ENCODE data around the gene PFKP. TPM values are rescaled to one million over a fixed set of nuclear protein-coding genes. Genes with fewer than 3 reads are reported as not detected.

The PFKP gene
- polyA plus RNA-seq, 2 of the 4 experiments (the other 2 are of a cell fraction), result 164 to 279 TPM

GRCh38 chr10:3136336-3136735 is 69.0 kb downstream of the PFKP start:
- Histone ChIP-seq H3K4me2 (no peak overlapping the region), H3K9me3 (no peaks in the 10 kb centered on the region), H3K4me3 (no peak overlapping the region), H3K27ac (no peak overlapping the region), H3K4me1 (peaks cover 26% of the 10 kb centered on the region)
- ATAC-seq, result no peak
- WGBS (ENCODE audit: missing lambda C conversion rate), result 77% methylated on average over 14 of the region's 14 CpGs
- DNase-seq (ENCODE audit: low read depth in 1 of 2, low spot score in 1 of 2), result no peak
- no peak for TF ChIP-seq FOSB (CRISPR knock-in tag; IDR thresholded peaks at IDR 0.05)
- TF ChIP-seq, protein P1, sequence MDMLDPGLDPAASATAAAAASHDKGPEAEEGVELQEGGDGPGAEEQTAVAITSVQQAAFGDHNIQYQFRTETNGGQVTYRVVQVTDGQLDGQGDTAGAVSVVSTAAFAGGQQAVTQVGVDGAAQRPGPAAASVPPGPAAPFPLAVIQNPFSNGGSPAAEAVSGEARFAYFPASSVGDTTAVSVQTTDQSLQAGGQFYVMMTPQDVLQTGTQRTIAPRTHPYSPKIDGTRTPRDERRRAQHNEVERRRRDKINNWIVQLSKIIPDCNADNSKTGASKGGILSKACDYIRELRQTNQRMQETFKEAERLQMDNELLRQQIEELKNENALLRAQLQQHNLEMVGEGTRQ (IDR thresholded peaks at IDR 0.05), result no peak
- no peak for TF ChIP-seq KDM5A (IDR thresholded peaks at IDR 0.05)
- TF ChIP-seq, protein P2, sequence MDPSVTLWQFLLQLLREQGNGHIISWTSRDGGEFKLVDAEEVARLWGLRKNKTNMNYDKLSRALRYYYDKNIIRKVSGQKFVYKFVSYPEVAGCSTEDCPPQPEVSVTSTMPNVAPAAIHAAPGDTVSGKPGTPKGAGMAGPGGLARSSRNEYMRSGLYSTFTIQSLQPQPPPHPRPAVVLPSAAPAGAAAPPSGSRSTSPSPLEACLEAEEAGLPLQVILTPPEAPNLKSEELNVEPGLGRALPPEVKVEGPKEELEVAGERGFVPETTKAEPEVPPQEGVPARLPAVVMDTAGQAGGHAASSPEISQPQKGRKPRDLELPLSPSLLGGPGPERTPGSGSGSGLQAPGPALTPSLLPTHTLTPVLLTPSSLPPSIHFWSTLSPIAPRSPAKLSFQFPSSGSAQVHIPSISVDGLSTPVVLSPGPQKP (IDR thresholded peaks at IDR 0.05; ENCODE audit: low read depth, low read length), result no peak
- no peak for TF ChIP-seq FOXS1 (CRISPR knock-in tag; IDR thresholded peaks at IDR 0.05)
- no peak for TF ChIP-seq CEBPB (IDR thresholded peaks at IDR 0.05)
- no peak for TF ChIP-seq FOSL2 (IDR thresholded peaks at IDR 0.05)
- TF ChIP-seq FOSL2 (CRISPR knock-in tag; IDR thresholded peaks at IDR 0.05), result no peak
- TF ChIP-seq PHF8 (IDR thresholded peaks at IDR 0.05; ENCODE audit: borderline replicate concordance, low read depth), result no peak
- no peak for TF ChIP-seq NFE2L2 (conservative IDR thresholded peaks at IDR 0.05; ENCODE audit: low read length)
- TF ChIP-seq BCL3 (IDR thresholded peaks at IDR 0.05), result no peak
- no peak for TF ChIP-seq SREBF2 (IDR thresholded peaks at IDR 0.05)
- no peak for TF ChIP-seq E2F6 (IDR thresholded peaks at IDR 0.05; ENCODE audit: borderline replicate concordance, low read depth)
- TF ChIP-seq MYC (IDR thresholded peaks at IDR 0.05; ENCODE audit: borderline replicate concordance, low read length), result no peak
- TF ChIP-seq ZFP36 (IDR thresholded peaks at IDR 0.05; ENCODE audit: borderline replicate concordance, partially characterized antibody), result no peak
- no peak for TF ChIP-seq EHF (CRISPR knock-in tag; IDR thresholded peaks at IDR 0.05)
- no peak for TF ChIP-seq NPAS2 (CRISPR knock-in tag; IDR thresholded peaks at IDR 0.05; ENCODE audit: borderline replicate concordance)
- TF ChIP-seq BHLHE40 (IDR thresholded peaks at IDR 0.05; ENCODE audit: low read depth, low read length), result no peak
- TF ChIP-seq, protein P3, sequence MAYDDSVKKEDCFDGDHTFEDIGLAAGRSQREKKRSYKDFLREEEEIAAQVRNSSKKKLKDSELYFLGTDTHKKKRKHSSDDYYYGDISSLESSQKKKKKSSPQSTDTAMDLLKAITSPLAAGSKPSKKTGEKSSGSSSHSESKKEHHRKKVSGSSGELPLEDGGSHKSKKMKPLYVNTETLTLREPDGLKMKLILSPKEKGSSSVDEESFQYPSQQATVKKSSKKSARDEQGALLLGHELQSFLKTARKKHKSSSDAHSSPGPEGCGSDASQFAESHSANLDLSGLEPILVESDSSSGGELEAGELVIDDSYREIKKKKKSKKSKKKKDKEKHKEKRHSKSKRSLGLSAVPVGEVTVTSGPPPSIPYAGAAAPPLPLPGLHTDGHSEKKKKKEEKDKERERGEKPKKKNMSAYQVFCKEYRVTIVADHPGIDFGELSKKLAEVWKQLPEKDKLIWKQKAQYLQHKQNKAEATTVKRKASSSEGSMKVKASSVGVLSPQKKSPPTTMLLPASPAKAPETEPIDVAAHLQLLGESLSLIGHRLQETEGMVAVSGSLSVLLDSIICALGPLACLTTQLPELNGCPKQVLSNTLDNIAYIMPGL (CRISPR knock-in tag; IDR thresholded peaks at IDR 0.05; ENCODE audit: borderline replicate concordance), result no peak
- no peak for TF ChIP-seq JUNB (IDR thresholded peaks at IDR 0.05)
- CTCF ChIA-PET, result interaction anchor here (0.7 to 1.2 kb wide), 2 partner anchors 17 to 84 kb away, joined by 3 read pairs; no protein-coding TSS in a partner anchor
- POLR2A ChIA-PET, result no interaction called here
- FAIRE-seq, result no peak

GRCh38 chr10:3136763-3137611 is 69.6 kb downstream of the PFKP start:
- POLR2A ChIA-PET, result interaction anchor here (0.6 kb wide), 1 partner anchor 17 kb away, joined by 3 read pairs; no protein-coding TSS in a partner anchor
- DNase-seq (ENCODE audit: low read depth in 1 of 2, low spot score in 1 of 2) (no peak), FAIRE-seq (no peak), ATAC-seq (no peak)
- H3K4me2 ChIP-seq, result no peak overlapping the region
- CTCF ChIA-PET, result interaction anchor here (1.2 kb wide), 1 partner anchor 17 kb away, joined by 3 read pairs; no protein-coding TSS in a partner anchor
- no peak for TF ChIP-seq GATA3 (IDR thresholded peaks at IDR 0.05; ENCODE audit: borderline replicate concordance)
- H3K4me1 ChIP-seq, result peaks cover 20% of the 10 kb centered on the region; the same call in 2 of the 3 replicates
- 87% methylated on average over 21 of the region's 21 CpGs for WGBS (ENCODE audit: missing lambda C conversion rate)
- no peaks in the 10 kb centered on the region for H3K9me3 ChIP-seq
- H3K27ac ChIP-seq, result no peak overlapping the region
- H3K4me3 ChIP-seq, result no peak overlapping the region

All from A549 (cell line).